HG03571 (cell line): ENCODE data around the gene HPS3.
A peak's percentile ranks its signal among the peaks of the same experiment; 100 is the strongest.

Source experiments
- ATAC-seq: cut with Tn5 transposase; IDR thresholded peaks from one replicate; pipeline ENCODE4 v1.9.1; 2021; ENCODE audit not compliant: unreplicated experiment

Gene HPS3

DNA sequence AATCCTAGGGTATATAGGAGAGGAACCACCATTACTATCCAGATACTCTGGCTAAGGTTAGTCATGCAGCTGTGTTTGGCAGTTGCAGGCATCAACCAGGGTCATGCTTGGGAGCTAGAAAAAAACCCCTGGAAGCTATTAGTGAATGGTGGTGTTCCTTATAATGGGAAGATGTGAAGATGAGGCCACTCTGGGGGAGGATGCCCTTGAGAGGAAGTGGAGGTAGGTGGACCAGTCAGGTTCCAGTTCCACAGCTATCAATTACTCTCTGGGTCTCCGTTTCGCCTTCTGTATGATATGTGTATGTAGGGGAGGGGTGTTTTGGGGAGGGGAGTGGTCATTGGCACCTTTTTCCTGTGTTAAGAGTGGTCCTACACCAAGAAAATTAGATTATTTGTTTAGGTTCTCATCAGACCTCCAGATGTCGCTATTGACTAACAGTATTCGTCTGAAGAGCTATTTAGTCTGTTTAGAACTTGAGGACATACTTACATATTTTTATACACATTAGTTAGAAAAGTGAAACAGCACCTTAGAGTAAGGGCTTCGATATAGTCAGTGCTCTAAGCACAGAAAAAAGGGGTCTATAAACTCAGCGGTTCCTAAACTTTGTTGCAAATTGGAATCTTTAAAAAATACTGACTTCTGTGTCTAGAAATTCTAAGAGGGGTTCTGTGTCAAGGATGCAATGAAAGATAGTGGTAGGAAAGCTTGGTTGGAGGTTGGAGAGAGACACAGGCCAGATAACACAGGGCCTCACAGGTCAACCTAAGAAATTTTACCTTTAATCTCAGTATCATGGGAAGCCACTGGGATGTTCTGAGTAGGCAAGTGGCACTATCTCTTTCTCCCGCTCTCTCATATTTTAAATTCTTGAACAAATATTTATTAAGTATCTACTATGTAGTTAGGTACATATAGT, 9.1 kb upstream of the HPS3 start:
- no peak for ATAC-seq

DNA sequence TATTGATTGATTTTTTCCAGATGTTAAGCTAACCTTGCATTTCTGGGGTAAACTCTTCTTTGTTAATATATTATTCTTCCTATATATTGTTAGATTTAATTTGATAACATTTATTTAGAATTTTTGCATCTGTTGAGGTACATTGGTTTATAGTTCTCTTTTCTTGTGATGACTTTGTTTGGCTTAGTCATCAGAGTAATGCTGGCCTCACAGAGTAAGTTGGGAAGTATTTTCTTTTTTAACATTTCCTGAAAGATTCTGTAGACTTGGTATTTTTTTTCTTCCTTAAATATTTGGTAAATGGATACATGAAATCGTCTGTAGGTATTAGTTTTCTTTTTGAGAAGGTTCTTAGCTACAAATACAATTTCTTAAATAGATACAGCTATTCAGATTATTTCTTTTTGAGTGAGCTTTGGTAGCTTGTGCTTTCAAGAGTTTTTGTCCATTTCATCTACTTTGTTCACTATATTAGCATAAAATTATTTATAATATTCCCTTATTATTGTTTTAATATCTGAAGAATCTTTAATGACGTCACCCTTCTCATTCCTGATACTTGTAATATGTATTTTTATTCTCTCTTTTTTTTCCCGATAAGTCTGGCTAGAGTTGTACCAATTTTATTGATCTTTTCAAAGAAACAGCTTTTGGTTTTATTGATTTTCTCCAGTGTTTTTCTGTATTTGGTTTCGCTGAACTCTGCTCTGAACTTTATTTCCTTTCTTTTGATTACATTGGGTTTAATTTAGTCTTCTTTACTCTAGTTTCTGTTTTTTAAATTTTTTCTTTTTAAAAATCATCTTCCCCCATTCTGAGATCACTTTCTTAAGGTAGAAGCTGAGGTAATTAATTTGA, 6.5 kb upstream of the HPS3 start:
- ATAC-seq = no peak

DNA sequence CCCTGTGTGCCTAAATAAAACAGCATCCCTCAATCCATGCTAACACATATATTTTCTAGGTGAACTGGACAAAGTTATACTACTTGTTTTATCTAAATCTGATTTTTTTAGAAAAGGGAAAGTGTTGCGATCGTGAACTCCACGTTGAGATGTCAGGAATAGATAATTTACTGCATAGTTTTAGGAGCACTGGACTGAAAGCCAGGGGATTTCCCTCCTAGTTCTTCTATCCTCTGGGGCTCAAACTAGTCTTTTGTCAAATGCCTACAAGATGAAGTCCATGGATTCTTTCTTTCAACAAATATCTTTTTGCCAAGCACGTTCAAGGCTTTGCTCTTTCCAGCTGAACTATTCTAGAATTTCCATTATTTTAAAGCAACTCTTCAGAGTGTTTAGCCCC, 617 bp upstream of the HPS3 start:
- no peak for ATAC-seq

DNA sequence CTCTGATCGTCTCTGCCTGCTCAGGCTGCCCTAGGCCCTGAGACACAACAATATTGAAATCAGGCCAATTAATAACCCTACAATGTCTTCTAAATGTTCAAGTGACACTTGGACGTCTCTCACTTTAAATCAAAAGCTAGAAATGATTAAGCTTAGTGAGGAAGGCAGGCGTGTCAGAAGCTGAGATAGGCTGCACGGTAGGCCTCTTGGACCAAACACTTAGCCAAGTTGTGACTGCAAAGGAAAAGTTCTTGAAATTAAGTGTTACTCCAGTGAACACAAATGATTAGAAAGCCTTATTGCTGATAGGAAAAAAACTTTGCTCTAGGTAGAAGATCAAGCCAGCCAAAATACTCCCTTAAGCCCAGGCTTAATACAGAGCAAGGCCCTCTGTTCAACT, 2.2 kb downstream of the HPS3 start:
- ATAC-seq = no peak

DNA sequence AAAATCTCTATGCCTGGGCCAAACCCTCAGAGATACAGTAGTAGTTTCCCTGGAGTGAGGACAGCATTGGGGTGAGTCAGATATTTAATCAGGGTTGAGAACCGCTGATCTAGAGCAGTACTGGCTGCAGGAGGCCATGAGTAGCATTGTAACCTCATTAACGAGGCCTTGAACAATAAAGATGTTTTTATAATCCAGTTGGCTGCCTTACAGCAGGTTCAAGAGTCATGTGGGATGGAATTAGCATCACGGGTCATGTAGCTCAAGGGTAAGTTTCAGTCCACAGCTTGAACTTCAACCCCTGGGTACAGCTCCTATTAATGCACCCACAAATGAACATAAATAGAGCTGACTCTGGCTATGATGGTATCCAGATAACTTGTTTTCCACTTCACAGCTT, 5.1 kb downstream of the HPS3 start:
- ATAC-seq = no peak

DNA sequence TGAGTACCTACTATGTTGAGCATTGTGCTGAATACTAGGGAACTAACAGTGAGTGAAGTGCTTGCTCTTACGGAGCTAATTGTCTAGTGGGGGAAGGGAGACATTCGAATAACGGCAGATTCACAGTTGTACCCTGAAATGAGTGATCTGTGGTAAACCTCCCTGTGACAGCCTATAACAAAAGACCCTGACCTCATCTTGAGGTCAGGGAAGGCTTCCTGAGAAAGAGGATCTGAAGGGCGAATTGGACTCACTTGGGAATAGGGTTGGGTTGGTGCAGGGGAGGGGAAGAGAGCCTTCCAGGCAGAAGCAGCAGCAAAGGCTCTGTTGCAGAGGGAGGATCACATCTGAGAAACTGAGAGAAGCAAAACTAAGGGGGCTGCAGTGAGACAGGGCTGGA, 13.2 kb downstream of the HPS3 start:
- no peak for ATAC-seq

DNA sequence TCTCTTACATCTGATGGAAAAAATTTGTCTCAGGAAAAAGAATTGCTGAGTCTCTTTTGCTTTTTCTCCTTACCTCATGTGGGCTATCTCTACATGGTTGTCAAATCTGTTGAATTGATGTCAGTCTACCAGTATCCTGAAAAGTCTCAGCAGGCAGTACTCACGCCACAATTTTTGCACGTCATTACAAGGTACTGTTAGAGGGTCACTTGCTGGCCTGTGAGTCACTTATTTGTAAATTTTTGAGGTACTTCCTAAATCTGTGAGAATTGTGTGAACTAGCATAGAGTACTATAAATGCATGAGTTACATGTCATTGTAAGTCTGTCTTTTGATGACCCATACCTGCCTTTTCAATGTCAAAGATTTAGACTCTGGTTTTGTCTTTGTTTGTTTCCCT, 15.9 kb downstream of the HPS3 start:
- ATAC-seq = no peak

DNA sequence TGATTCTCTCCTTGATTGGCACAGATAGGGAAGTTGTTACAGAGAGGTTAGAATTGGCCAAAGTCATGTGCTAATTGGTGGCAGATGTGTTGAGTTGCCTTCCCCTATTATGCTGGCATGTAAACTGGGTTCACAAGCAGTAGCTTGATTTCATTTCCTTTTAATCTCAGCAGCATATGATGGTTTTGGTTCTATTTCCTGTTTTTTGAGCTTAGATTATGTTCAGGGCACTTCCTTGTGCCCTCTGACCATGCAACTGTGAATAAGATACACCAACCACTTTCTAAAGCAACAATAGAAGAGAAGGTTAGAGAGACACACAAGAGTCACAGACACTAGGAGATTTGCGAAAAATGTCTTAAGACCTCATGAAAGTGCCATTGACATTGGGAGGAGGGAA, 16.5 kb downstream of the HPS3 start:
- ATAC-seq = peak; percentile 84

DNA sequence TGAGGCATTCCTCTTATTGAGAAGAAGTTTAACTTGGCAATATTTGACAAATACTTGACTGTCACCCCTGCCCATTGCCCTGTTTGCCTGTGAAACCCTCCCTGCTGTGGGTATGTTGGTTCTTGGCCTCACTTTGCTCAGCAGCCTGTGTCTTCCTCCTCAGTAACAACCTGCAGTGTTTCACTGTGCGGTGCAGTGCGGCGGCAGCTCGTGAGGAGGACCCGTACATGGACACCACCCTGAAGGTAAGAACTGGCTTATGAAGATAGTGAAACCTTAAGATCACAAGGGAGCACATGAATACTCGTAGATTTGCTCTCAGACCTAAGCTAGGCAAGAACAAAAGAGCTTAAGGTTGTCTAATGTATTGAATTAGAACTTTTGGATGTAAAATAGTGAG, 21.0 kb downstream of the HPS3 start:
- ATAC-seq = no peak

DNA sequence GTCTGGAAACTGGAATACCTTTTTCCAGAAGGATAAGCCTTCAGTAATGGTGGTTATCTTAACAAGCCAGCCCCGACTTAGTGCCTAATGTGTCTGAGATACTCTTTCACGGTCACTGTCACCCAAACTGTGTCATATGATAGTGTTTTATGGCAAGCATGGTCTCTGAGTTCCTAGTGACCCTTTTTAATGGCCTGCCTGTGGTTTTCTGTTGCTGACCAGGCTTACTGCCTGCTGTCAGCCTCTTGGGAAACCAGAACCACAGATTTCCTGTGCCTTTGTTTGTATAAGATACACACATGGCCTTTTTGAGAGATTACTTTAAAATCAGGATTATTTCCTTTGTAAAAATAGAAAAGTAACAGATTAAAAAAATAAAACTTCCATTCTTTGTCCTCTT, 22.4 kb downstream of the HPS3 start:
- ATAC-seq = no peak

DNA sequence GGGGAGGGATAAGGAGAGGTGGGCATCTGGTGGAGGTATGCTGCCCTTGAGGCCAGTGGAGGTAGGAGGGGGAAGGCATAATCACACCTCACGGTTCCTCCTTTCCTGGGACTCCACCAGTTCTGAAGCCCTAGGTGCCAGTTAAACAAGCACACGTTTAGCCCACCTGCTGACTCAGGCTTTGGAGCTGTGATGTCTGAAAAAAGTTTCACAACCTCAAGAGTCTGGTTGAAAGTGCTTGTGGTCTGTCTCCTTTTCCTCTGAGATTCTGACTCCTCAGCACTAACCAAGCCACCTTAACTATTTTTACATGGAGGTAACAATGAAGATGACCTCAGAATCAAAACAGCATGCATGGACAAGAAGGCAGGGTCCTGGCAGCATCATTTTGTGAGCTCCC, 23.0 kb downstream of the HPS3 start:
- peak; percentile 81 for ATAC-seq

DNA sequence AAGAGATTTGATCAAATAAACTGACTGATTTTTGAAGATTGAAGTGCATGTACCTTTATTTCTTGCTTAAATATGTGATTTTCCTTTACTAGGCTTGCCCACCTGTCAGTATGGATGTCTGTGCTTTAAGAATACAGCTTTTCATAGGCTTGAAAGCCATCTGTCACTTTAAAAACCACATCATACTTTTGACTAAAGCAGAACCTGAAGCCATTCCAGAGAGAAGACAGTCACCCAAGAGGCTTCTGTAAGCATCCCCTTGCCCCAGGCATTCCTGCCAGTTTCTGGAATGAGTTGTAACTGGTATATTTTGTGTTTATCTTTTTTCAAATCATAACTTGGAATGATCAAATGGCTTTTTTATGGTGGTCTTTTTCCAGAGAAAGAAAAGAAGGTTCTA, 24.0 kb downstream of the HPS3 start:
- no peak for ATAC-seq

DNA sequence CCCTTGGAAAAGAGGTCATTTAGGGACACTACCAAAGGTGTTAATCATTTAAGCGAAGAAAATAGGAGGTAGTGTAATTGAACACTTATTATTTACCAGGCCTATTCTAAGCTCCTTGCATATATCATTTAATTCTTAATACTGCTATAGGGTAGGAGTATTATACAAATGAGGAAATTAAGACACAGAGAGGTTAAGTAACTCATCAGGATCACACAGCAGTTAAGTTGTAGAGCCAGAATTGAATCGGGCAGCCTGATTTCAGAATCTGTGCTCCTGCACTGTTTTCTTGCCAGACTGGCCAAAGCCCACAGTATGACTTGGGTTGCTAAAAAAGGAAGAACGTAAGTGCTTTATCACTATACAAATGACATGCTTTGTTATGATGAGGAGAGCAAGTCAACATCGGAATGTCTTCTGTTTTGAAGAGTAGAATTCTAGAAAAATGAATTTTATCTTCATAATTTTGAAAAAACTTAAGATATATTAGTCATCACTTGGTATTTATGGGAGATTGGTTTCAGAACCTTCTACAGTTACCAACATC, 31.4 kb downstream of the HPS3 start:
- ATAC-seq = no peak

DNA sequence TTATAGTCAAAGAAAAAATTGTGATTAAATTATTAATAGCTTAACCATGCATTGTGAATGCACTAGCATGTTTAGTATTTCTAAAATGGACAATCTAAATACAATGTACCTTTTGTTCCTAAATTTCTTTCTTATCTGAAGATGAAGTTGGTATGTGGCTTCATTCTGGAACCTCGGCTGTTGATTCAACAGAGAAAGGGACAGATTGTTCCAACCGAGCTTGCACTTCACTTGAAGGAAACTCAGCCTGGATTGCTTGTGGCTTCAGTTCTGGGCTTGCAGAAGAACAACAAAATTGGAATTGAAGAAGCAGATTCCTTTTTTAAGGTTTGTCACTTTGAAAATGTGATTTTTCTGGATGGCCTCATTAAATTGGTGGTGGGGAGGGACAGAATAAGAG, 32.6 kb downstream of the HPS3 start:
- no peak for ATAC-seq

DNA sequence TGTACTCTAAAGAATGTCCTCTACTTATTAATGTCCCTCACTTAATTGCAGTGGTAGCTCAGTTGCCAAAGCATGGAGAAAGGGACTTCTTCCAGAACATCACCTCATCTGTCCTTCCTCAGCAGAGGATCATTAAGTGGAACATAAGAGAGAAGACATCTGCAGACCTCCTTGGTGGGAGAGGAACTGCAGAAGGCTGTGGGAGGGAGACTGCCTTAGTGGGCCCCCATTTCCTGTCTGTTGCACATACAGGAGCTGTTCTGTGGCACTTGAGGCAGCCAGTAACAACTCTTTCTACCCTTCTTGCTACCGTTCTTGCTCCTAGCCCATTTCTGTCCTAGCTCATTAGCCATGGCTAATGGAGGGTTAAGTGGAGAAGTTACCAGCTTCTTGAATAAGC, 33.6 kb downstream of the HPS3 start:
- no peak for ATAC-seq

DNA sequence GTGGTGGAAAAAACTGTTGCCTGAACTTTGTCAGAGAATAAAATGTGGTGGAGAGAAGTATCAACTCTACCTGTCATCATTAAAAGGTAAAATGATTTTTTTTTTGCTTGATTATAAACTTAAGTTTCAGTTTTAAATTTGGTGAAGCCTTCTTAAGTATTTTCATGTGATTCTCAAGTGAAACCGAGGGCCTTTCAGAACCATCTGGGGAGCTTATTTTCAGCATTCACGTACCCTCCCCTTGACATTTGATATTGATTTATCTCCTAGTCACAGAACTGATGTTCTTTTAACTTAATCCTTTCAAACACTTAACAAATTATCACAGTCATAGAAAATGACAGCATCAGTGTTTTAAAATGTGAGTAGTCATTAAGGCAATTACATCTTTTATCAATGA, 38.5 kb downstream of the HPS3 start:
- ATAC-seq = no peak

DNA sequence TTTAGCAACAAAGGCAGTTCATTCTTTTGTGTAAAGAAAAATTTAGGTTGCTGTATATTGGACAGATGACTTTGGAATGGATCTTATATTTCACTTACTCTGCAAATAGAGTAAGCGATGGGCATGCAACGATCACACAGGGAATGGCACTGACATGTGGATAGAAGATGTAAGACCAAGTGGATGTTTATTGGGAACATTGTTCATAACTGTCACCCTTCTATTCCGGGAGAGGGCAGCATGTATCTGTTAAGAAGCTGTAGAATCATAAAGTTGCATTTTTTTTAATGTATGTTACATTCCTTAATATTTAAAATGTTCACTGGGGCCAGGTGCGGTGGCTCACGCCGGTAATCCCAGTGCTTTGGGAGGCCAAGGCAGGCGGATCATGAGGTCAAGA, 41.2 kb downstream of the HPS3 start:
- ATAC-seq = no peak

DNA sequence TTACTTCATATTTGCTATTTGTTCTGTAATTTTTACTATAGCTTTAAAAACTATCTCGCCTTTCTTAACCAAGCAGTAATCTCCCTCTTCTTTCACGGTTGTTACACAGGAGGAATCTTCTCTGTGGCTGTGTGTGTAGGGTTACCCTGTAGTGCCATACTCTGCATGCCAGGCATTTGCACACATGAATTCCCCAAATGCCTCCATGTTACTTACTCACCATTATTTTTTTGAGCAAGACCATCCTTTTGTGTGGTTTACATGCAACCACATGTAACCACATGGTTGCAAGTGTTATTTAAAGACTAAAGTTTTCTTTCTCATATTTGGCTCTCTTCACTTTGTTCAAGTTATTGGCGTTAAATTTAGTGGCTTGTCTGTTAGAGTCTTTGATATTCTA, 45.5 kb downstream of the HPS3 start:
- peak; percentile 77 for ATAC-seq

DNA sequence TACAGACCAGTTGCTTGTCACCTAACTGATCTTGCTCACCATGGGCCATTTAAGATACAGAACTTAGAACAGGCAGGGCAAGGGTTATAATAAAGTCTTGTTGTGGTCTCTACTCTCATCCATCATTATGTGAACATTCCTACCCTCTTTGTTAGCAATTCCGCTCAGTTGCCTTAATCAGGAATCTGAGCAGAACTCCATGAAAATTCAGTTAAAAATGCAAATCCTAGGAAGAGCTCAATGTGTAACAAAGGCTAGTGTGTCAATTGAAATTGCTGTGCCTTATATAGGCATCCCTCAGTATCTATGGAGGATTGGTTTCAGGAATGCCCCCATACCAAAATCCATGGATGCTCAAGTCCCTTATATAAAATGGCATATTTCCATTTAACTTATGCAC, 47.7 kb downstream of the HPS3 start:
- ATAC-seq = no peak

DNA sequence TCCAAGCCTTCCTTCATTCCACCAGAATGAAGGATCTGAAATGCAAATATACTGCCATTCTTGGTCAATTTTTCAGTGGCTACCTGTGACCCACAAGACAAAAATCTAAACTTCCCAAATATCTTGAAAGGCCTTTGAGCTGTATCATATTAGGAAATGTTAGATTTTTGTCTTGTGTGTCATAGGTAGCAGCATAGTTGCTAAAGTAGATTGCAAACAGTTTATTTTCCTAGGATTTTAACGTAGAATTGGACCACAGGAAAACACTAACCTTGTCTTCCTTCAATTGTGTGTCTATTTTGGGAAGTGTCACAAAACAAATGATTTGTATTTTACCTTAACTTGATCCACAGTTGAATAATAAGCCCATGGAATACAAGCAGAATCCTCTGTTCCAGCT, 49.8 kb downstream of the HPS3 start:
- ATAC-seq = no peak

DNA sequence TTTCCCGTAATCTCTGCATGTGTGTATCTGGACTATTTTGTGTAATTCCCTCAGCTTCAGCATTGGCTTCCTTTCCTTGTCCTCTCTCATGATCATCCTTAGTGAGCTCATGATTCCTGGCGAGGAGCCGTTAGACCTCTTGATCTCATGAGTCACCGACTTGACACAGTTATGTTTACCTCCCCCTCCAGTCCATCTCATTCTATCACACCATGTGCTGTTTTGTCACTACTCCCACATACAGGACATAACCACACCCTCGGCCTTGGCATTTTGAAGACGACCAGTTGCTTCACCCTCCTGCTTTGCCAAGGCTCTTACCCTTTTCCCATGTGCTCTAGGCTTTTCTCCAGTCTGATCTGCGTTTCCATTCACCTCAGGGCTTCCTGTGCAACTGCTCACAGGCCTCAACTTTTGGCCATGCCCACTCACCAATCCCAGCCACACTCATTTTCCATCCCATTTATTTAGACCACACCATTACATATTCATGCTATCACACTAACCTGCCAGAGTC, 50.7 kb downstream of the HPS3 start:
- no peak for ATAC-seq

DNA sequence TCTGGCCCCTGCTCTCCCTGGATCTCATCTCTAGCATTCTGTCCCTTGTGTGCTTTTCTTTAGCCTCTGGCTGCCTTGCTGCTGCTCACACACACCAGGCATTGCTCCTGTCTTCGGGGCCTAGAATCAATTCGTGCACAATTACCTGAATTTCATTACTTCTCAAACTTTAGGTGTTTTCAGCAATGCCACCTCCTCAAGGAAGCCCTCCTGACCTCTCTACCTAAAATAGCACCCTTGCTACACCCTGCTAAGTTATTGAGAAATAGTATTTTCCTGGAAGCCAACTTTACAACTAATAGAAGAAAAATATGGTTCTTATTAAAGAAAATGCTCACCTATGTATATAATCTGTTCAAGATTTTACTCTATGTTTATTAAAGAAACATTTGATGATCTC, 51.7 kb downstream of the HPS3 start:
- ATAC-seq = no peak
